Mesodermal cell (in vitro differentiated cells): ENCODE measurements around the gene GAGE12F. TPM values are rescaled to one million over a fixed set of nuclear protein-coding genes. Genes with fewer than 3 reads are reported as not detected.
"Not testable (repeated sequence)": the region's sequence is repeated elsewhere in the genome, so short reads cannot be mapped to it uniquely, and the experiment has no call there.

ENCODE experiments used
- H3K27ac ChIP-seq: 2 replicates; pipeline ENCODE4 v1.7.0; 2013; ENCODE audit warnings: mild to moderate bottlenecking, low read depth, low read length, moderate library complexity; ENCODE audit not compliant: severe bottlenecking
- H3K36me3 ChIP-seq: 2 replicates; pipeline ENCODE4 v1.7.1; 2013; ENCODE audit warnings: mild to moderate bottlenecking, low read length, moderate library complexity; ENCODE audit not compliant: control insufficient read depth, insufficient read depth
- H3K4me1 ChIP-seq: one replicate; pipeline ENCODE4 v1.7.1; 2013; ENCODE audit warnings: mild to moderate bottlenecking, low read length; ENCODE audit not compliant: insufficient read depth, control insufficient read depth, poor library complexity, severe bottlenecking
- H3K4me3 ChIP-seq: 2 replicates; pipeline ENCODE4 v1.7.0; 2013; ENCODE audit warnings: low read length, control low read depth, mild to moderate bottlenecking; ENCODE audit not compliant: insufficient read depth, poor library complexity, severe bottlenecking; ENCODE audit errors: extremely low read depth
- H3K9me3 ChIP-seq: 2 replicates; pipeline ENCODE4 v1.7.1; 2013; ENCODE audit warnings: mild to moderate bottlenecking, low read length, moderate library complexity; ENCODE audit not compliant: control insufficient read depth
- WGBS, 2 experiments: methylation state at CpG; one replicate each; pipeline ENCODE4 v1.1.5; 2013; ENCODE audit warnings: missing lambda C conversion rate in 2 of 2; ENCODE audit not compliant: insufficient coverage in 2 of 2; 5-methylcytosine and 5-hydroxymethylcytosine counted together
- polyA plus RNA-seq, 2 experiments: library from polyadenylated mRNA; stranded (reverse); fragments of 50-300 nt; gene quantifications; one replicate each; pipeline ENCODE4 v1.2.3, GENCODE V29; 2013

Gene GAGE12F, protein sequence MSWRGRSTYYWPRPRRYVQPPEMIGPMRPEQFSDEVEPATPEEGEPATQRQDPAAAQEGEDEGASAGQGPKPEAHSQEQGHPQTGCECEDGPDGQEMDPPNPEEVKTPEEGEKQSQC
- polyA plus RNA-seq (2013, experiment 1 of 2): not detected
- not detected for polyA plus RNA-seq (2013, experiment 2 of 2)

DNA sequence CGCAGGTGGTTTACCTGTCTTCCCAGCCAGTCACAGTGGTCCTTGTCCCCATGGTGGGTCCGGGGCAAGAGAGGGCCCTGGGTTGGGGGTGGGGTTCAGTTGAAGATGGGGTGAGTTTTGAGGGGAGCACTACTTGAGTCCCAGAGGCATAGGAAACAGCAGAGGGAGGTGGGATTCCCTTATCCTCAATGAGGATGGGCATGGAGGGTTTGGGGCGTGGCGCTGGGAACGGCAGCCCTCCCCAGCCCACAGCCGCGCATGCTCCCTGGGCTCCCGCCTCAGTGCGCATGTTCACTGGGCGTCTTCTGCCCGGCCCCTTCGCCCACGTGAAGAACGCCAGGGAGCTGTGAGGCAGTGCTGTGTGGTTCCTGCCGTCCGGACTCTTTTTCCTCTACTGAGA lies at the start of gene GAGE12F:
TSS of gene GAGE12F (plus strand) at position 301 of the 400 bp plus-strand sequence. CDS start 1,155 bp downstream, outside the sequence.
- H3K36me3 ChIP-seq, H3K27ac ChIP-seq, H3K4me3 ChIP-seq, H3K9me3 ChIP-seq, H3K4me1 ChIP-seq: not testable (repeated sequence)
- WGBS, 2 experiments: no CpG with 5 or more reads among the region's 16 CpGs

- WGBS, 2 experiments: no CpG with 5 or more reads among the region's 16 CpGs
- not testable (repeated sequence) for H3K36me3 ChIP-seq, H3K9me3 ChIP-seq, H3K4me3 ChIP-seq, H3K4me1 ChIP-seq, H3K27ac ChIP-seq
Observed at GRCh38 chrX:49531877-49532276, 28.8 kb upstream of the GAGE12F start, which contains the start of gene GAGE12C. Gene GAGE12C, plus strand, starts transcription at chrX:49532177. Its CDS starts 1,155 bp downstream, at chrX:49533332.

- no CpG with 5 or more reads among the region's 16 CpGs for WGBS, 2 experiments
- not testable (repeated sequence) for H3K27ac ChIP-seq, H3K36me3 ChIP-seq
Observed at GRCh38 chrX:49541433-49541832, 19.2 kb upstream of the GAGE12F start, which contains the start of gene GAGE12D. Gene GAGE12D, plus strand, starts transcription at chrX:49541733. Its CDS starts 1,155 bp downstream, at chrX:49542888.

DNA sequence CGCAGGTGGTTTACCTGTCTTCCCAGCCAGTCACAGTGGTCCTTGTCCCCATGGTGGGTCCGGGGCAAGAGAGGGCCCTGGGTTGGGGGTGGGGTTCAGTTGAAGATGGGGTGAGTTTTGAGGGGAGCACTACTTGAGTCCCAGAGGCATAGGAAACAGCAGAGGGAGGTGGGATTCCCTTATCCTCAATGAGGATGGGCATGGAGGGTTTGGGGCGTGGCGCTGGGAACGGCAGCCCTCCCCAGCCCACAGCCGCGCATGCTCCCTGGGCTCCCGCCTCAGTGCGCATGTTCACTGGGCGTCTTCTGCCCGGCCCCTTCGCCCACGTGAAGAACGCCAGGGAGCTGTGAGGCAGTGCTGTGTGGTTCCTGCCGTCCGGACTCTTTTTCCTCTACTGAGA lies 9.7 kb upstream of the GAGE12F start, which contains the start of gene GAGE12E:
TSS of gene GAGE12E (plus strand) at position 301 of the 400 bp plus-strand sequence. CDS start 1,155 bp downstream, outside the sequence.
- H3K9me3 ChIP-seq, H3K4me3 ChIP-seq, H3K36me3 ChIP-seq, H3K4me1 ChIP-seq, H3K27ac ChIP-seq: not testable (repeated sequence)
- WGBS, 2 experiments: no CpG with 5 or more reads among the region's 16 CpGs

More at GRCh38 chrX:49541433-49541832, 19.2 kb upstream of the GAGE12F start, which contains the start of gene GAGE12D:
- not testable (repeated sequence) for H3K4me1 ChIP-seq, H3K9me3 ChIP-seq, H3K4me3 ChIP-seq

GRCh38 chrX:49568728-49569127 lies 8.1 kb downstream of the GAGE12F start:
- H3K27ac ChIP-seq, H3K4me1 ChIP-seq, H3K9me3 ChIP-seq, H3K36me3 ChIP-seq, H3K4me3 ChIP-seq: not testable (repeated sequence)
- no CpG with 5 or more reads among the region's 11 CpGs for WGBS, 2 experiments

DNA sequence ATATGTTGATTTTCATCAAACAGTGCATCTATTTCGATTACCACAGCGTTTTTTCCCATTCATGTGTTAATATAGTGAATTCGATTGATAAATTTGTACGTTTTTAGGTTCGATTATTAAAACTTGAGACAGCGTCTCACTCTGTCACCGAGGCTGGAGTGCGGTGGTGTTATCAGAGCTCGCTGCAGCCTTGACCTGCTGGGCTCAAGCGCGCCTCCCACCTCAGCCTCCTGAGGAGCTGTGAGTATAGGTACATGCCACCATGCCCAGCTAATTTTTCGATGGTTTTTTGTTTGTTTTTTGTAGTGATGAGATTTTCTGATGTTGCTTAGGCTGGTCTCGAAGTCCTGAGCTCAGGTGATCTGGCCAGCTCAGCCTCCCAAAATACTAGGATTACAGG lies 8.5 kb downstream of the GAGE12F start:
- H3K4me3 ChIP-seq, H3K36me3 ChIP-seq, H3K9me3 ChIP-seq, H3K27ac ChIP-seq, H3K4me1 ChIP-seq: not testable (repeated sequence)
- WGBS, 2 experiments: 91% methylated on average over 6 of the region's 13 CpGs; no CpG with 5 or more reads in 1 of the 2 experiments

DNA sequence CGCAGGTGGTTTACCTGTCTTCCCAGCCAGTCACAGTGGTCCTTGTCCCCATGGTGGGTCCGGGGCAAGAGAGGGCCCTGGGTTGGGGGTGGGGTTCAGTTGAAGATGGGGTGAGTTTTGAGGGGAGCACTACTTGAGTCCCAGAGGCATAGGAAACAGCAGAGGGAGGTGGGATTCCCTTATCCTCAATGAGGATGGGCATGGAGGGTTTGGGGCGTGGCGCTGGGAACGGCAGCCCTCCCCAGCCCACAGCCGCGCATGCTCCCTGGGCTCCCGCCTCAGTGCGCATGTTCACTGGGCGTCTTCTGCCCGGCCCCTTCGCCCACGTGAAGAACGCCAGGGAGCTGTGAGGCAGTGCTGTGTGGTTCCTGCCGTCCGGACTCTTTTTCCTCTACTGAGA lies 9.5 kb downstream of the GAGE12F start, which contains the start of gene GAGE12G:
TSS of gene GAGE12G (plus strand) at position 301 of the 400 bp plus-strand sequence. CDS start 1,155 bp downstream, outside the sequence.
- not testable (repeated sequence) for H3K4me1 ChIP-seq, H3K27ac ChIP-seq, H3K9me3 ChIP-seq, H3K36me3 ChIP-seq, H3K4me3 ChIP-seq
- WGBS, 2 experiments: no CpG with 5 or more reads among the region's 16 CpGs

DNA sequence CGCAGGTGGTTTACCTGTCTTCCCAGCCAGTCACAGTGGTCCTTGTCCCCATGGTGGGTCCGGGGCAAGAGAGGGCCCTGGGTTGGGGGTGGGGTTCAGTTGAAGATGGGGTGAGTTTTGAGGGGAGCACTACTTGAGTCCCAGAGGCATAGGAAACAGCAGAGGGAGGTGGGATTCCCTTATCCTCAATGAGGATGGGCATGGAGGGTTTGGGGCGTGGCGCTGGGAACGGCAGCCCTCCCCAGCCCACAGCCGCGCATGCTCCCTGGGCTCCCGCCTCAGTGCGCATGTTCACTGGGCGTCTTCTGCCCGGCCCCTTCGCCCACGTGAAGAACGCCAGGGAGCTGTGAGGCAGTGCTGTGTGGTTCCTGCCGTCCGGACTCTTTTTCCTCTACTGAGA lies 19.0 kb downstream of the GAGE12F start, which contains the start of gene GAGE12H:
TSS of gene GAGE12H (plus strand) at position 301 of the 400 bp plus-strand sequence. CDS start 1,155 bp downstream, outside the sequence.
- not testable (repeated sequence) for H3K4me1 ChIP-seq, H3K36me3 ChIP-seq, H3K9me3 ChIP-seq, H3K27ac ChIP-seq, H3K4me3 ChIP-seq
- no CpG with 5 or more reads among the region's 16 CpGs for WGBS, 2 experiments

DNA sequence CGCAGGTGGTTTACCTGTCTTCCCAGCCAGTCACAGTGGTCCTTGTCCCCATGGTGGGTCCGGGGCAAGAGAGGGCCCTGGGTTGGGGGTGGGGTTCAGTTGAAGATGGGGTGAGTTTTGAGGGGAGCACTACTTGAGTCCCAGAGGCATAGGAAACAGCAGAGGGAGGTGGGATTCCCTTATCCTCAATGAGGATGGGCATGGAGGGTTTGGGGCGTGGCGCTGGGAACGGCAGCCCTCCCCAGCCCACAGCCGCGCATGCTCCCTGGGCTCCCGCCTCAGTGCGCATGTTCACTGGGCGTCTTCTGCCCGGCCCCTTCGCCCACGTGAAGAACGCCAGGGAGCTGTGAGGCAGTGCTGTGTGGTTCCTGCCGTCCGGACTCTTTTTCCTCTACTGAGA lies 28.6 kb downstream of the GAGE12F start, which contains the start of gene GAGE2A:
TSS of gene GAGE2A (plus strand) at position 301 of the 400 bp plus-strand sequence. CDS start 1,155 bp downstream, outside the sequence.
- WGBS, 2 experiments: no CpG with 5 or more reads among the region's 16 CpGs
- not testable (repeated sequence) for H3K27ac ChIP-seq, H3K9me3 ChIP-seq, H3K36me3 ChIP-seq, H3K4me1 ChIP-seq, H3K4me3 ChIP-seq

DNA sequence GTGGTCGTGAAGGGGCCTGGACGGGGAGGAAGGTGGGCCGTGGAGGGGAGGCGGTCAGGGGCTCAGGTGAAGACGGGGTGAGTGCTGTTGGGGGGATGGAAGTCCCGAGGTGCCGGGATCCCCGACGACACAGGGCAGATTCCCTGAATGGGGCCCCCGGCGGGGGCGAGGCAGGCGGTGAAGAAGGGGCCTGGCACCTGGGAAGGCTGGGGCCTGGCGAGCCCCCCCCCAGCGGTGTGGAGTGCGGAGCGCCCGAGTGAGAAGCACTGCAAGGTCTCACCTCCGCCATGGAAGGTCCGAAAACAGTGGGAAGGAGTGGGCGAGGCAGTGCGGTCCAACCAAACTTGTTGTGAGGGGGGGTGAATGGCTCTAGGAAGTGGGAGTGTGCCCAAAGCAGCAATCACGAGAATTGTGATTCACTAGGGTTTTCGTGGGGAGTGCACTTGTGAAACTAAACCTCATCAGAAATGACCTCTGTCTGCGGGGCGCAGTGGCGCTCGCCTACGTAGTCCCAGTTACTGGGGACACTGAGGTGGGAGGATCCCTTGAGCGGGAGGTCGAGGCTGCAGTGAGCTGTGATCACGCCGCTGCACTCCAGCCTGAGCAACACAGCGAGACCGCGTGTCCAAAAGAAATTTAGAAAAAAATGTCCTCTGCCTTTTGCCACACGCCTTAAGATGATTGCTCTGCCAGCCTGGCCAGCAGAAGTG lies 29.3 kb downstream of the GAGE12F start:
- H3K4me1 ChIP-seq, H3K9me3 ChIP-seq, H3K36me3 ChIP-seq, H3K4me3 ChIP-seq, H3K27ac ChIP-seq: not testable (repeated sequence)
- WGBS, 2 experiments: 89 to 96% methylated on average over 9 to 14 of the region's 37 CpGs

- H3K9me3 ChIP-seq, H3K4me3 ChIP-seq, H3K27ac ChIP-seq, H3K36me3 ChIP-seq, H3K4me1 ChIP-seq: not testable (repeated sequence)
- no CpG with 5 or more reads among the region's 17 CpGs for WGBS, 2 experiments
Observed at GRCh38 chrX:49590488-49590887, 29.8 kb downstream of the GAGE12F start.
